IPS-15b (cell line): ENCODE data around the gene GPS1.

Experiments
- H3K27me3 ChIP-seq: one replicate; pipeline ENCODE4 v1.6.1; 2013; ENCODE audit warnings: low read length; ENCODE audit not compliant: control insufficient read depth, insufficient read depth
- H3K36me3 ChIP-seq: one replicate; pipeline ENCODE4 v1.6.1; 2013; ENCODE audit warnings: low read length; ENCODE audit not compliant: control insufficient read depth, insufficient read depth
- H3K4me1 ChIP-seq: one replicate; pipeline ENCODE4 v1.6.1; 2013; ENCODE audit warnings: mild to moderate bottlenecking, low read length; ENCODE audit not compliant: control insufficient read depth, insufficient read depth
- H3K4me3 ChIP-seq: one replicate; pipeline ENCODE4 v1.5.1; 2013; ENCODE audit warnings: low read depth, low read length
- H3K9ac ChIP-seq: one replicate; pipeline ENCODE4 v1.6.1; 2013; ENCODE audit warnings: low read depth, mild to moderate bottlenecking, low read length
- H3K9me3 ChIP-seq: one replicate; pipeline ENCODE4 v1.6.1; 2013; ENCODE audit warnings: mild to moderate bottlenecking, low read length; ENCODE audit not compliant: control insufficient read depth, insufficient read depth

GPS1 gene

GRCh38 chr17:82060001-82060380 is 8.3 kb downstream of the GPS1 start:
- H3K4me1 ChIP-seq = peaks cover 2% of the 10 kb centered on the region
- no peak overlapping the region for H3K4me3 ChIP-seq
- no peaks in the 10 kb centered on the region for H3K9me3 ChIP-seq
- peaks cover 78% of the 10 kb centered on the region for H3K36me3 ChIP-seq
- H3K9ac ChIP-seq = no peak overlapping the region
- H3K27me3 ChIP-seq = no peaks in the 10 kb centered on the region

DNA sequence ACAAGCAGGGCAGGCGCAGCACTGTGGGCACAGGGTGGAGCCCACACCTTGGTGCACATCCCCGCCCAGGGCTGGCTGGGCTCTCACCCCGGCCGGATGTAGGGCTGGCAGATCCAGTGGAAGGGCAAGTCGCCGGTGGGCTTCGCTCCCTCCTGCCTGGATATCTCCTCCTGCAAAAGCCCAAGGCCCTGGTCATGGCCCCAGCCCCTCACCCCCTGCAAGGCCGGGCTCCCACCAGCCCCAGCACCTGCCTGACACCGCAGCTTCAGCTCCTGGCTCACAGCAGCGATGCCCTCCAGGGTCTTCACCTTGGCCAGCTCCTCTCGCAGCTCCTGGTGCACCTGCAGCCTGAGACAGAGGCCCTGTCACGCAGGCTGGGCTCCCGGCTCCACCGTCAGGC is 8.9 kb downstream of the GPS1 start:
- Histone ChIP-seq H3K27me3 (no peaks in the 10 kb centered on the region), H3K36me3 (peaks cover 73% of the 10 kb centered on the region), H3K9me3 (no peaks in the 10 kb centered on the region), H3K9ac (no peak overlapping the region), H3K4me3 (no peak overlapping the region), H3K4me1 (peaks cover 2% of the 10 kb centered on the region)

- Histone ChIP-seq H3K4me3 (no peak overlapping the region), H3K9me3 (no peaks in the 10 kb centered on the region), H3K9ac (no peak overlapping the region), H3K27me3 (no peaks in the 10 kb centered on the region), H3K4me1 (peaks cover 2% of the 10 kb centered on the region), H3K36me3 (peaks cover 67% of the 10 kb centered on the region)
These were observed 9.6 kb downstream of the GPS1 start for GRCh38 chr17:82061047-82061925.

GRCh38 chr17:82062076-82062983 is 10.6 kb downstream of the GPS1 start:
- peaks cover 2% of the 10 kb centered on the region for H3K4me1 ChIP-seq
- H3K27me3 ChIP-seq = no peaks in the 10 kb centered on the region
- peaks cover 57% of the 10 kb centered on the region for H3K36me3 ChIP-seq
- H3K9ac ChIP-seq = no peak overlapping the region
- H3K4me3 ChIP-seq = no peak overlapping the region
- no peaks in the 10 kb centered on the region for H3K9me3 ChIP-seq

- Histone ChIP-seq H3K9ac (no peak overlapping the region), H3K4me1 (peaks cover 2% of the 10 kb centered on the region), H3K4me3 (no peak overlapping the region), H3K27me3 (no peaks in the 10 kb centered on the region), H3K36me3 (peaks cover 51% of the 10 kb centered on the region), H3K9me3 (no peaks in the 10 kb centered on the region)
These were observed 11.3 kb downstream of the GPS1 start for GRCh38 chr17:82062984-82063368.

- Histone ChIP-seq H3K4me3 (no peak overlapping the region), H3K9me3 (no peaks in the 10 kb centered on the region), H3K9ac (no peak overlapping the region), H3K27me3 (no peaks in the 10 kb centered on the region), H3K36me3 (peaks cover 47% of the 10 kb centered on the region), H3K4me1 (peaks cover 2% of the 10 kb centered on the region)
These were observed 12.0 kb downstream of the GPS1 start for GRCh38 chr17:82063424-82064415.

DNA sequence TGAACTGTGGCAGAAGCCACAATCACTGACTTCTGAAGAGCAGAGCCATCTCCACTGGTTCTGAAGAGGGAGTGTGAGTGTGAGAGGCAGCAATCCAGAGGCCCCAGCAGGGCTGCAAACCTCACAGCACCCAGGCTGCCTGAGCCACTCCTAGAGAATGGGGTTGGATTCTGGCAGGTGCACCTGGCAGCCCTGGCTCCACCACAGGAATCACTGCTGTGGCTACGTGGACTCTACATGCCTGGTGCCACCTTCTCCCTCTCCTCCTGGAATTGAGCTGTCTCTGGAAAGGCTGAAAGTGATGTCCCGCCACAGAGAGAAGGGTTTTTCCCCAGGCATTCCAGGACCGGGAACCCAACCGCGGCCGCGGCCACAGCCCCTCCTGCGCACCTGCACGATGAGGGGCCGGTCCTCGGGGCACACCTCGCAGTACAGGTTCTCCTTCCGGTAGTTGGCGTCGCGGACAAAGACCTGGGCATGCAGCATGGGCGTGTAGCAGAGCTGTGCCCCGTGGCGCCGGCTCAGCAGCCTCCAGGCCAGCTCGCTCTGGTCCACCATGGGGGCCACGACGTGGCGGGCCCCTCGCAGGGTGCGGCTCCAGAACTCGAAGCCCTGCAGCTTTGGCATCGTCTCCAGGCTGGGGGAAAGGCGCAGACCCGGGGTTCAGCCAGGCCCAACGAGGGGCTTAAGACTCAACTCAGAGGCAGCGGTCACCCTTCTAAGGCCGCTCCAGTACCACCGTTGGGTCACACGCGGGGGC is 12.9 kb downstream of the GPS1 start:
- peaks cover 39% of the 10 kb centered on the region for H3K36me3 ChIP-seq
- H3K9ac ChIP-seq = peak overlapping the region; percentile 76
- H3K4me3 ChIP-seq = peak overlapping the region; percentile 72
- peaks cover 2% of the 10 kb centered on the region for H3K4me1 ChIP-seq
- no peaks in the 10 kb centered on the region for H3K9me3 ChIP-seq
- H3K27me3 ChIP-seq = no peaks in the 10 kb centered on the region

- Histone ChIP-seq H3K9me3 (no peaks in the 10 kb centered on the region), H3K36me3 (peaks cover 33% of the 10 kb centered on the region), H3K27me3 (no peaks in the 10 kb centered on the region), H3K4me3 (peak overlapping the region; percentile 72), H3K4me1 (peaks cover 2% of the 10 kb centered on the region), H3K9ac (peak overlapping the region; percentile 76)
These were observed 13.5 kb downstream of the GPS1 start for GRCh38 chr17:82065193-82065637.

GRCh38 chr17:82065638-82066303 is 14.1 kb downstream of the GPS1 start, which contains the start of gene DUS1L:
TSS of gene DUS1L (minus strand) at chr17:82065804. CDS start at chr17:82065059, 745 bp downstream.
- H3K9me3 ChIP-seq = no peaks in the 10 kb centered on the region
- H3K36me3 ChIP-seq = peaks cover 28% of the 10 kb centered on the region
- no peaks in the 10 kb centered on the region for H3K27me3 ChIP-seq
- peaks cover 2% of the 10 kb centered on the region for H3K4me1 ChIP-seq
- peak within 1 kb of the TSS; percentile 76 for H3K9ac ChIP-seq
- H3K4me3 ChIP-seq = peak within 1 kb of the TSS; percentile 72

GRCh38 chr17:82070611-82071010 is 18.9 kb downstream of the GPS1 start:
- H3K27me3 ChIP-seq = no peaks in the 10 kb centered on the region
- H3K4me3 ChIP-seq = no peak overlapping the region
- H3K36me3 ChIP-seq = no peaks in the 10 kb centered on the region
- H3K9me3 ChIP-seq = no peaks in the 10 kb centered on the region
- no peaks in the 10 kb centered on the region for H3K4me1 ChIP-seq
- no peak overlapping the region for H3K9ac ChIP-seq
